IMR-90 (cell line): ENCODE results near the gene RPP40.

ENCODE experiments used
- CEBPB ChIP-seq: IDR thresholded peaks from 2 replicates; pipeline ENCODE4 v1.6.1; 2012; ENCODE audit warnings: low read depth, low read length, improper control_type of control experiment
- CTCF ChIP-seq: conservative IDR thresholded peaks from 2 replicates; pipeline ENCODE4 v1.5.1; 2012; ENCODE audit warnings: mild to moderate bottlenecking, low read depth, low read length, improper control_type of control experiment
- ELK1 ChIP-seq: fragments of 150-350 bp; IDR thresholded peaks from 2 replicates; pipeline ENCODE4 v1.6.1; 2016; ENCODE audit warnings: low read depth, mild to moderate bottlenecking, low read length, moderate library complexity, borderline replicate concordance
- FOS ChIP-seq: fragments of 150-350 bp; IDR thresholded peaks from 2 replicates; pipeline ENCODE4 v1.6.1; 2016; ENCODE audit warnings: low read depth, low read length
- MAFK ChIP-seq: IDR thresholded peaks from 2 replicates; pipeline ENCODE4 v1.6.1; 2012; ENCODE audit warnings: low read depth, low read length, improper control_type of control experiment
- MAZ ChIP-seq: IDR thresholded peaks from 2 replicates; pipeline ENCODE4 v1.6.1; 2012; ENCODE audit warnings: low read depth, mild to moderate bottlenecking, low read length, improper control_type of control experiment, moderate library complexity, borderline replicate concordance
- MXI1 ChIP-seq: IDR thresholded peaks from 2 replicates; pipeline ENCODE4 v1.6.1; 2012; ENCODE audit warnings: low read depth, mild to moderate bottlenecking, low read length, moderate library complexity, borderline replicate concordance
- POLR2A ChIP-seq: IDR thresholded peaks from 2 replicates; pipeline ENCODE4 v1.6.1; 2012; ENCODE audit warnings: mild to moderate bottlenecking, low read depth, low read length
- RAD21 ChIP-seq: IDR thresholded peaks from 2 replicates; pipeline ENCODE4 v1.6.1; 2012; ENCODE audit warnings: low read length, improper control_type of control experiment
- RCOR1 ChIP-seq: IDR thresholded peaks from 2 replicates; pipeline ENCODE4 v1.6.1; 2012; ENCODE audit warnings: mild to moderate bottlenecking, low read length, improper control_type of control experiment; ENCODE audit not compliant: insufficient replicate concordance
- RFX5 ChIP-seq: IDR thresholded peaks from 2 replicates; pipeline ENCODE4 v1.8.0; 2012; ENCODE audit warnings: low read depth, mild to moderate bottlenecking, low read length, moderate library complexity
- SMC3 ChIP-seq: fragments of 150-350 bp; IDR thresholded peaks from 2 replicates; pipeline ENCODE4 v1.6.1; 2016; ENCODE audit warnings: low read depth, mild to moderate bottlenecking, antibody characterized with exemption, low read length, moderate library complexity
- USF2 ChIP-seq: fragments of 150-350 bp; IDR thresholded peaks from 2 replicates; pipeline ENCODE4 v1.6.1; 2017; ENCODE audit warnings: mild to moderate bottlenecking, antibody characterized with exemption, low read length, low read depth

- no peak for TF ChIP-seq CTCF
- TF ChIP-seq POLR2A = no peak
- no peak for TF ChIP-seq RCOR1
- no peak for TF ChIP-seq RAD21
- no peak for TF ChIP-seq CEBPB
- TF ChIP-seq ELK1 = no peak
- TF ChIP-seq USF2 = no peak
- TF ChIP-seq MXI1 = no peak
- TF ChIP-seq SMC3 = no peak
- no peak for TF ChIP-seq RFX5
- no peak for TF ChIP-seq FOS
- TF ChIP-seq MAZ = no peak
- no peak for TF ChIP-seq MAFK
Observed at GRCh38 chr6:4983322-4983721, 20.5 kb downstream of the RPP40 start.
